Activated CD8-positive, alpha-beta memory T cell treated with anti-CD3 and anti-CD28 coated beads for 1 hour (primary cell): Measurements from ENCODE around the gene NTRK1.
"Not testable (repeated sequence)": the region's sequence is repeated elsewhere in the genome, so short reads cannot be mapped to it uniquely, and the experiment has no call there.

Experiments
- DNase-seq, 2 donors: peaks; one replicate each; pipeline ENCODE4 v3.0.0-alpha.2; 2020; ENCODE audit warnings: low read depth in 1 of 2; ENCODE audit errors: extremely low read depth in 1 of 2

Gene NTRK1

DNA sequence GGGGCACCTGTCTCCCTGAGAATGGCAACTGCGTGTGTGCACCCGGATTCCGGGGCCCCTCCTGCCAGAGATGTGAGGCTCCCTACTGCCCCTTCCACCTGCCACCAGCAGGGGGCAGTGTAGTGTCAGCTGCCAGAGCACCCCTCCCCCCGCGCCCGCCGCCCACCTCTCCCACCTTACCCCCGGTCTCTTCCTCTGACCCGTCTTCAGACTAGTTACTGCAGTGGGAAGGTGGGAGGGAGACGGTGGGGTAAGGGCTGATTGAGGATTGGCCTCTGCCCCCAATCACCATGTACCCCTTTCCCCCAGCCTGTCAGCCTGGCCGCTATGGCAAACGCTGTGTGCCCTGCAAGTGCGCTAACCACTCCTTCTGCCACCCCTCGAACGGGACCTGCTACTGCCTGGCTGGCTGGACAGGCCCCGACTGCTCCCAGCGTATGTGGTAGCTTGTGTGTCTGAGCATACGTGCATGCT, 49.7 kb downstream of the NTRK1 start:
- peak in 1 of 2 donors; percentile 44 for DNase-seq

DNA sequence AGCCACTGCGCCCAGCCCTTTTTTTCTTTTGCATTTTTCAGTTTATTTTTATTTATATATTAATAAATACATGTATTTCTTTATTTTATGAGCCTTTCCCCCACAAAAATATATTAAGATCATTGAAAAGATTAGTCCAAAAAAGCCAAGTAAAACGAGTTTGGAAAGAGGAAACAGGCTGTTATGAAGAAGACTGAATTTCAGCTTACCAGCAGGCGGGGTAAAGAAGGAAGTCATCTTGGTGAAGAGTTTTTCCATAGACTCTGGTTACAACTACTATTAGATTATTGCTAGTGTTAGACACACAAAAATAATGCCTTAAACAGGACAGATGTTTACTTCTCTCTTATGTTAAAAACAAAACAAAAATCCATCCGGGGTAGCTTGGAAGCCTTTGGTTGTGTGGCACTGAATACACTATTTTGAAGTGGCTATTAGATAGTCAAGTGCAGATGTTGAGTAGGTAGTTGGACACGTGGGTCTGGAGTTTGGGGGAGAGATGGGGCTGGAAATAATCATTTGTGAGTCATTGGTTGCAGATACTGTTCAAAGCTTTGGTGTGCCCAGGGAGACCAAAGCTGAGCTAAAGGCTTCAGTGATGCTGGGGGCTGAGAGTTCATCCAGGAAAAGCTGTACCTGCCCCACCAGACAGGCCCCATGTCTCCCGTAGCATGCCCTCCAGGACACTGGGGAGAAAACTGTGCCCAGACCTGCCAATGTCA, 51.1 kb downstream of the NTRK1 start:
- DNase-seq = no peak

- DNase-seq = no peak
These were observed 51.6 kb downstream of the NTRK1 start for GRCh38 chr1:156912310-156912709.

- no peak for DNase-seq
These were observed 52.5 kb downstream of the NTRK1 start for GRCh38 chr1:156912861-156913808.

- no peak for DNase-seq
These were observed 53.2 kb downstream of the NTRK1 start for GRCh38 chr1:156913809-156914387.

GRCh38 chr1:156914440-156914856, 53.8 kb downstream of the NTRK1 start:
- DNase-seq = no peak

DNA sequence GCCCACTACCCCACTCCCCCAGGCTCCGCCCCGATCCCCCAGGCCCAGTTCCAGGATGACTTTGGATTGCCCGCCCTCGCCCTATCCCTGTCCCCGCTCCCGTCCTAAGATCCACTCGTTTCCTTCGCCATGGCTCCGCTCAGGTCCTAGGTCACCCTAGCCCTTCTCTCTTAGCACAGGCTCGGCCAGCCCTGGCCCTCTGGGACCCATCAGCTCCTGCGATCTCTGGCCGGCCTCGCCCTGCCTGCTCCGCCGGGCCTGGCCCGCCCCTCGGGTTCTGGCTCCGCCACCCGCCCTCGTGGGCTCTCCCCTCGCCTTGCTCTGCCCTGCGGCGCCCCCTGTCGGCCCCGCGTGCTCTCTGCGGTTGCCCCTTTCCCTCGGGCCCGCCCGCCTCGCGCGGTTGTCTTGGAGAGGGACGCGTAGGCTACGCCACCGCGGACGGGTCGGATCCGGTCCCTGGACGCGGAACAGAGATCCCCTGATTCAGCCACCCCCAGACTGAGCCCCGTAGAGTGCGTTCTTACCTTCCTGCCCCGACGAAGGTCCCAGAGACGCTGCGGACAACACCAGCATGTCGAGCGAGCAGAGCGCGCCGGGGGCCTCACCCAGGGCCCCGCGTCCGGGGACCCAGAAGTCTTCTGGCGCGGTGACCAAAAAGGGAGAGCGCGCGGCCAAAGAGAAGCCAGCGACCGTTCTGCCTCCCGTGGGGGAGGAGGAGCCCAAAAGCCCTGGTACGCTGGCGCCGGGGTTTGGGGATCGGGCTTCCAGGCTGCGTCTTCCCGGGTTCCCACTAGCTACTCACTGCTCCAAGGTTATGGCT, 59.8 kb downstream of the NTRK1 start, which contains the start of gene LRRC71:
Gene LRRC71, plus strand, starts transcription at position 400 of the 820 bp plus-strand sequence. Its CDS starts 172 bp downstream, at position 572.
- DNase-seq = peak in 1 of 2 donors; percentile 48

GRCh38 chr1:156921053-156921529, 60.4 kb downstream of the NTRK1 start:
- DNase-seq = no peak

GRCh38 chr1:156922986-156923669, 62.5 kb downstream of the NTRK1 start:
- no peak for DNase-seq

GRCh38 chr1:156923670-156924477, 63.2 kb downstream of the NTRK1 start:
- no peak for DNase-seq

DNA sequence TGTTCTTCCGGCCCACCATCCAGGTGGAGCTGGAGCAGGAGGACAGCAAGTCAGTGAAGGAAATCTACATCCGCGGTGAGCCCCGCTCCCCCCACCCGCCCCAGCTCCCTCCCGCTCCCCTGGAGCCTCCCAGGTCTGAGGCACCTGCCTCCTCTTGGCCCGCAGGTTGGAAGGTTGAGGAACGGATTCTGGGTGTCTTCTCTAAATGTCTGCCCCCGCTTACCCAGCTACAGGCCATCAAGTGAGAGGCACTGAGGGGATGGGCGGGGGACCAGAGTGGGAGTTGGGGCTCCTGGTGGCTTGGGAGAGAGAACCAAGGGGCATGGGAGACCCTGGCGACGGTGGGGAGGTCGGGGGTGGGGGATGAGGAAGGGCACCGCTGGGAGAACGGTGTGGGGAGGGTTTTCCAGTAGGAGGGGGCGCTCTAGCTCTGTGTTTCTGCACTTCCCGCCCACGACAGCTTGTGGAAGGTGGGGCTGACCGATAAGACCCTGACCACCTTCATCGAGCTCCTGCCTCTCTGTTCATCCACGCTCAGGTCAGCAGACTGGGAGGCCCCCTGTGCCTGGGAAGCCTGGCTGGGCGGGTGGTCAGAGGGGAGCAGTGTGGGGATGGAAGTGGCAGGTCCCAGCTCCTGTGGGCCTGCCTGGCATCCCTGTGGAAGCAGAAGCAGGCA, 64.0 kb downstream of the NTRK1 start:
- DNase-seq = no peak

DNA sequence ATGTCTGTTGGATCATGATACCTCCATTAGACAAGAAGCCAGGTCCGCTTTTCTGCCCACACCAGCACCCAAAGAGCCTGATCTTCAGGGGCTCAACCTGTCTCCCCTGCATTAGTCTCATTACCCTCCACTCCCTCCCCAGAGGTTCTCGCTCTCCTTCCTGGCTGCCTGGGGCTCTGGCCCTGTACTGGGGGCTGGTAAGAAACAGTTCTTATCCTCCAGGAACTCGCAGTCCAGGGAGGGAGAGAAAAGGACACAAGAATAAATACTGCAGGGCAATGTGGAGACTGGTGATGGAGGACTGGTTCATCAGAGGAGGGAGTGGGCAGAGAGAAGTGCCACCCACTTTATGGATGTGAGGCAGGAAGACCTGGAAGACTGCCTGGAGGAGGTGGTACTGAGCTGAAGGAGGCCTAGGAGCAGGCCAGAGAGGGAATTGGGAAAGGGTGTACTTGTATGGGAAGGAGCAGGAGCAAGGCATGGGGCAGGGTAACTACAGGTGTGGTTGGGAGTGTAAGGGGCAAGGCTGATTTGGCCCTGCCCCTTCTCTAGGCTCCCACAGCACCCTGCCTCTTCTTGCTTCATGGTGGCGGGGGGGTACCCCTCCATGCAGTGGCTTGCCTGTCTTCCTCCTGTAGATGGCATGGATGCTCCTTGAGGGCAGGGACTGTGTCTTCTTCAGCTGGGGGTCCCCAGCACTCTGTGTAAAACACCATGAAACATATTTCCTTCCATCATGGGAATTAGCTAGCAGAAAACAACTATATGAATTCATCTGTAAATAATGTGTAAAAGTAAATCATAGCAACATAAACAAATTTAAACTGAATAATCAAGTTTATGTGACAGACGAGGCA, 64.7 kb downstream of the NTRK1 start:
- DNase-seq = no peak

DNA sequence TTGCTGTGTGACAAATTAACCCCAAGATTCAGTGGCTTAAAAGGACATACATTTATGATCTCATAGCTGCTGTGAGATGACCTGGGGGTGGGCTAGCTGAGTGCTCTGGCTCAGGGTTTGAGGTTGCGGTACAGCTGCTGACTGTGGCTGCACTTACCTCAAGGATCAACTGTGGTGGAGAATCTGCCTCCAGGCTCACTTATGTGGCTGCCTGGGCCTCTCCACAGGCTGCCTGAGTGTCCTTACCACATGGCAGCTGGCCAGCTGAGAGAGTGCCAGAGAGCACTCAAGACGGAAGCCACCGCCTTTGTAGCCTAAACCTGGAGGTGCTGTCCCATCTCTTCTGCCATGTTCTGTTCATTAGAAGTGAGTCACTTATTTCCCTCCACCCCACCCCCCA, 65.5 kb downstream of the NTRK1 start:
- DNase-seq = no peak

DNA sequence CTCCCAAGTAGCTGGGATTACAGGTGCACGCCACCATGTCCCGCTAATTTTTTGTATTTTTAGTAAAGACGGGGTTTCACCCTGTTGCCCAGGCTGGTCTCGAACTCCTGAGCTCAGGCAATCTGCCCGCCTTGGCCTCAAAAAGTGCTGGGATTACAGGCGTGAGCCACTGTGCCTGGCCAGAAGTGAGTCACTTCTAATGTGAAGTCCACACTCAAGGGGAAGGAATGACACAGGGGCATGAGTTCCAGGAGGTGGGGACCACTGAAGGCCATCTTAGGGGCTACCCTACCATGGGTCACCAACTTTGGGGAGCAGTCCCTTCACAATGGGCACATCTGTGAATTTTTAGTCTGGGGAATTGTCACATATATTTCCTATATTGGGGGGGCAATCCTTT, 66.0 kb downstream of the NTRK1 start:
- not testable (repeated sequence) for DNase-seq

- peak in 1 of 2 donors; percentile 43 for DNase-seq
These were observed 66.8 kb downstream of the NTRK1 start for GRCh38 chr1:156927215-156928042.

- DNase-seq = no peak
These were observed 67.5 kb downstream of the NTRK1 start for GRCh38 chr1:156928043-156928602.
